ENCODE data around the gene CDH10.

- no peak for TF ChIP-seq POLR2A (IDR thresholded peaks at IDR 0.05)
- TF ChIP-seq, protein P1, sequence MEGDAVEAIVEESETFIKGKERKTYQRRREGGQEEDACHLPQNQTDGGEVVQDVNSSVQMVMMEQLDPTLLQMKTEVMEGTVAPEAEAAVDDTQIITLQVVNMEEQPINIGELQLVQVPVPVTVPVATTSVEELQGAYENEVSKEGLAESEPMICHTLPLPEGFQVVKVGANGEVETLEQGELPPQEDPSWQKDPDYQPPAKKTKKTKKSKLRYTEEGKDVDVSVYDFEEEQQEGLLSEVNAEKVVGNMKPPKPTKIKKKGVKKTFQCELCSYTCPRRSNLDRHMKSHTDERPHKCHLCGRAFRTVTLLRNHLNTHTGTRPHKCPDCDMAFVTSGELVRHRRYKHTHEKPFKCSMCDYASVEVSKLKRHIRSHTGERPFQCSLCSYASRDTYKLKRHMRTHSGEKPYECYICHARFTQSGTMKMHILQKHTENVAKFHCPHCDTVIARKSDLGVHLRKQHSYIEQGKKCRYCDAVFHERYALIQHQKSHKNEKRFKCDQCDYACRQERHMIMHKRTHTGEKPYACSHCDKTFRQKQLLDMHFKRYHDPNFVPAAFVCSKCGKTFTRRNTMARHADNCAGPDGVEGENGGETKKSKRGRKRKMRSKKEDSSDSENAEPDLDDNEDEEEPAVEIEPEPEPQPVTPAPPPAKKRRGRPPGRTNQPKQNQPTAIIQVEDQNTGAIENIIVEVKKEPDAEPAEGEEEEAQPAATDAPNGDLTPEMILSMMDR (IDR thresholded peaks at IDR 0.05) = no peak
Measured at GRCh38 chr5:24643880-24644279, 898 bp downstream of the CDH10 start.
